HG02588 (cell line): ENCODE data around the gene PPP1R27.
"Not testable (repeated sequence)": the region's sequence is repeated elsewhere in the genome, so short reads cannot be mapped to it uniquely, and the experiment has no call there.

Experiments used
- ATAC-seq: cut with Tn5 transposase; IDR thresholded peaks from one replicate; pipeline ENCODE4 v1.9.1; 2021; ENCODE audit warnings: mild to moderate bottlenecking, moderate library complexity; ENCODE audit not compliant: unreplicated experiment

Gene PPP1R27

GRCh38 chr17:81842725-81843504 is 8.1 kb upstream of the PPP1R27 start:
- ATAC-seq: no peak

- no peak for ATAC-seq
Measured at GRCh38 chr17:81842378-81842724, 7.5 kb upstream of the PPP1R27 start.

GRCh38 chr17:81841866-81842265 is 7.0 kb upstream of the PPP1R27 start:
- no peak for ATAC-seq

GRCh38 chr17:81840826-81841778 is 6.3 kb upstream of the PPP1R27 start:
- no peak for ATAC-seq

- ATAC-seq: not testable (repeated sequence)
Measured at GRCh38 chr17:81840059-81840458, 5.2 kb upstream of the PPP1R27 start.

GRCh38 chr17:81839301-81839700 is 4.5 kb upstream of the PPP1R27 start:
- ATAC-seq: no peak

- no peak for ATAC-seq
Measured at GRCh38 chr17:81838753-81839255, 4.0 kb upstream of the PPP1R27 start.

GRCh38 chr17:81837641-81838040 is 2.8 kb upstream of the PPP1R27 start:
- ATAC-seq: no peak

- ATAC-seq: no peak
Measured at GRCh38 chr17:81833921-81834830, 674 bp downstream of the PPP1R27 start.

GRCh38 chr17:81833160-81833920 is 1.5 kb downstream of the PPP1R27 start, which contains the start of gene MCRIP1:
MCRIP1 (minus strand) TSS chr17:81833291; CDS start chr17:81824506, 8,785 bp downstream.
- peak; percentile 72 for ATAC-seq

- ATAC-seq: peak; percentile 9
Measured at GRCh38 chr17:81832608-81833159, 2.2 kb downstream of the PPP1R27 start.

GRCh38 chr17:81831957-81832607 is 2.8 kb downstream of the PPP1R27 start:
- ATAC-seq: peak; percentile 1

- no peak for ATAC-seq
Measured at GRCh38 chr17:81831563-81831956, 3.3 kb downstream of the PPP1R27 start.

GRCh38 chr17:81829858-81830257 is 5.0 kb downstream of the PPP1R27 start:
- no peak for ATAC-seq

- no peak for ATAC-seq
Measured at GRCh38 chr17:81828656-81829055, 6.2 kb downstream of the PPP1R27 start.

GRCh38 chr17:81825841-81826466 is 8.9 kb downstream of the PPP1R27 start:
- ATAC-seq: no peak

- ATAC-seq: no peak
Measured at GRCh38 chr17:81824595-81824994, 10.3 kb downstream of the PPP1R27 start.

- no peak for ATAC-seq
Measured at GRCh38 chr17:81823820-81824550, 10.9 kb downstream of the PPP1R27 start.
